Gastroesophageal sphincter (tissue), 4 donors: Measurements from ENCODE around the gene CPAMD8. TPM values are rescaled to one million over a fixed set of nuclear protein-coding genes. Genes with fewer than 3 reads are reported as not detected.
"Not testable (repeated sequence)": the region's sequence is repeated elsewhere in the genome, so short reads cannot be mapped to it uniquely, and the experiment has no call there.

Source experiments
- ATAC-seq: fragments of 150-250 bp; one replicate; pipeline ENCODE4 v1.9.1; 2016; ENCODE audit warnings: mild to moderate bottlenecking, moderate library complexity
- H3K27ac ChIP-seq, 4 donors: fragments of 200-600 bp; sonication (generic) in 3 of 4; 1 replicate in 3 of 4; 2 replicates in 1 of 4; pipeline ENCODE4 v1.5.1; 2016 to 2019
- H3K27me3 ChIP-seq: fragments of 200-600 bp; sonication (generic); one replicate; pipeline ENCODE4 v1.5.1; 2019
- H3K36me3 ChIP-seq, 2 donors: fragments of 200-600 bp; sonication (generic); one replicate each; pipeline ENCODE4 v1.5.1; 2019; ENCODE audit warnings: control low read depth in 1 of 2
- H3K4me1 ChIP-seq, 3 donors: fragments of 200-600 bp; sonication (generic); 1 replicate in 2 of 3; 2 replicates in 1 of 3; pipeline ENCODE4 v1.5.1; 2016 to 2019; ENCODE audit warnings: control low read depth in 2 of 3
- H3K4me3 ChIP-seq, 2 donors: fragments of 200-600 bp; sonication (generic); one replicate each; pipeline ENCODE4 v1.5.1; 2019; ENCODE audit warnings: mild to moderate bottlenecking in 1 of 2, moderate library complexity in 1 of 2
- H3K9me3 ChIP-seq, 3 donors: fragments of 200-600 bp; sonication (generic); one replicate each; pipeline ENCODE4 v1.5.1; 2017 to 2019; ENCODE audit warnings: control low read depth in 2 of 3
- CTCF ChIP-seq, 4 experiments: fragments of 200-600 bp in 2 of 4; fragments of 450-650 bp in 2 of 4; sonication (generic) in 1 of 4; IDR thresholded peaks; one replicate each; pipeline ENCODE4 v1.5.1; 2017 to 2019; ENCODE audit warnings: antibody characterized with exemption in 4 of 4, mild to moderate bottlenecking in 2 of 4, moderate library complexity in 2 of 4
- EP300 ChIP-seq: sonication (generic); formaldehyde crosslinking; IDR thresholded peaks from one replicate; pipeline ENCODE4 v1.6.1; 2017; ENCODE audit warnings: antibody characterized with exemption, mild to moderate bottlenecking
- POLR2A ChIP-seq, 2 donors: fragments of 450-650 bp; IDR thresholded peaks; one replicate each; pipeline ENCODE4 v1.6.1; 2017; ENCODE audit warnings: antibody characterized with exemption in 2 of 2, mild to moderate bottlenecking in 2 of 2, moderate library complexity in 1 of 2
- POLR2AphosphoS5 ChIP-seq: sonication (generic); formaldehyde crosslinking; IDR thresholded peaks from one replicate; pipeline ENCODE4 v1.6.1; 2017; ENCODE audit warnings: antibody characterized with exemption
- WGBS, 2 donors: methylation state at CpG; one replicate each; pipeline ENCODE4 v1.1.5; 2018; ENCODE audit warnings: low coverage in 1 of 2; 5-methylcytosine and 5-hydroxymethylcytosine counted together
- total RNA-seq, 4 donors: library from RNA; depleted of rRNA; stranded (reverse); fragments of >200 nt; gene quantifications; one replicate each; pipeline ENCODE4 v1.1.0, GENCODE V29; 2016

The CPAMD8 gene
- total RNA-seq, 4 donors from 2014 or later: 6.9 to 12.0 (median 9.2) TPM

GRCh38 chr19:17021328-17021727 lies 5.3 kb downstream of the CPAMD8 start:
- TF ChIP-seq CTCF (IDR thresholded peaks at IDR 0.05): no peak
- Histone ChIP-seq H3K4me1 (peaks cover 0 to 7% (median 0%) of the 10 kb centered on the region in 3 donors), H3K27ac (no peak overlapping the region), H3K4me3 (no peak overlapping the region), H3K36me3 (no peaks in the 10 kb centered on the region), H3K27me3 (peaks cover 35% of the 10 kb centered on the region), H3K9me3 (peaks cover 0 to 31% (median 0%) of the 10 kb centered on the region in 3 donors)
- WGBS, 2 donors: no CpG with 5 or more reads among the region's 1 CpG
- ATAC-seq: no peak

- WGBS, 2 donors: 92% methylated on average over 2 of the region's 2 CpGs; no CpG with 5 or more reads in 1 of the 2 donors
- Histone ChIP-seq H3K36me3 (no peaks in the 10 kb centered on the region), H3K27ac (no peak overlapping the region), H3K4me3 (no peak overlapping the region), H3K9me3 (peaks cover 0 to 31% (median 0%) of the 10 kb centered on the region in 3 donors), H3K4me1 (peaks cover 0 to 2% (median 0%) of the 10 kb centered on the region in 3 donors), H3K27me3 (peaks cover 30% of the 10 kb centered on the region)
- TF ChIP-seq CTCF (IDR thresholded peaks at IDR 0.05) (no peak), POLR2A (IDR thresholded peaks at IDR 0.05) (no peak), EP300 (no peak), POLR2AphosphoS5 (no peak)
- no peak for ATAC-seq
Observed at GRCh38 chr19:17020823-17021222, 5.8 kb downstream of the CPAMD8 start.

GRCh38 chr19:17020385-17020784 lies 6.2 kb downstream of the CPAMD8 start:
- TF ChIP-seq EP300: no peak
- TF ChIP-seq POLR2A (IDR thresholded peaks at IDR 0.05): no peak
- no peak for TF ChIP-seq POLR2AphosphoS5
- no peak for TF ChIP-seq CTCF (IDR thresholded peaks at IDR 0.05)
- Histone ChIP-seq H3K9me3 (peaks cover 0 to 31% (median 0%) of the 10 kb centered on the region in 3 donors), H3K27ac (no peak overlapping the region)

GRCh38 chr19:17014212-17014861 lies 12.3 kb downstream of the CPAMD8 start:
- WGBS, 2 donors: 56 to 76% methylated on average over 5 to 8 of the region's 9 CpGs
- H3K9me3 ChIP-seq: peaks cover 0 to 10% (median 0%) of the 10 kb centered on the region in 3 donors
- H3K4me1 ChIP-seq, H3K4me3 ChIP-seq, ATAC-seq, H3K27ac ChIP-seq, H3K36me3 ChIP-seq: not testable (repeated sequence)
- peaks cover 30% of the 10 kb centered on the region for H3K27me3 ChIP-seq

More at GRCh38 chr19:17020385-17020784, 6.2 kb downstream of the CPAMD8 start:
- Histone ChIP-seq H3K36me3 (no peaks in the 10 kb centered on the region), H3K27me3 (peaks cover 29% of the 10 kb centered on the region), H3K4me1 (no peaks in the 10 kb centered on the region), H3K4me3 (no peak overlapping the region)
- no peak for ATAC-seq

GRCh38 chr19:17011485-17011884 lies 15.1 kb downstream of the CPAMD8 start:
- Histone ChIP-seq H3K9me3 (peaks cover 0 to 14% (median 0%) of the 10 kb centered on the region in 3 donors), H3K27me3 (peaks cover 30% of the 10 kb centered on the region), H3K4me3 (no peak overlapping the region), H3K27ac (no peak overlapping the region), H3K4me1 (no peaks in the 10 kb centered on the region), H3K36me3 (no peaks in the 10 kb centered on the region)
- no peak for ATAC-seq
- TF ChIP-seq POLR2A (IDR thresholded peaks at IDR 0.05) (no peak), CTCF (IDR thresholded peaks at IDR 0.05) (no peak), EP300 (no peak), POLR2AphosphoS5 (no peak)
- WGBS, 2 donors: 85 to 90% methylated on average over 2 to 5 of the region's 16 CpGs
